HepG2 (cell line): ENCODE data around the gene MCF2L. TPM values are rescaled to one million over a fixed set of nuclear protein-coding genes. Genes with fewer than 3 reads are reported as not detected.

Experiments used
- ATAC-seq: fragments of 200-7000 bp; cut with Tn5 transposase; 3 replicates; pipeline ENCODE4 v1.9.1; 2020; ENCODE audit warnings: mild to moderate bottlenecking, moderate library complexity
- BruUV-seq: library from RNA; stranded (reverse); fragments of 400-500 nt; replicated peaks from 2 replicates; lab custom pipeline; 2021; lab: Mats Ljungman, UMichigan
- CTCF ChIA-PET: fragments of 300-600 bp; formaldehyde crosslinking; extraction: SDS; loops from one replicate; lab custom pipeline; 2021; ENCODE audit warnings: low total read pairs, inconsistent platforms, low intra/inter-chr PET ratio; lab: Yijun Ruan, JAX
- POLR2A ChIA-PET: fragments of 350-600 bp; sonication (Branson Sonifier 250); formaldehyde crosslinking; loops from one replicate; lab custom pipeline; 2020; ENCODE audit warnings: antibody characterized with exemption, inconsistent platforms; lab: Yijun Ruan, JAX
- DNase-seq: peaks from one replicate; pipeline ENCODE4 v3.0.0-alpha.2; 2015; ENCODE audit warnings: low spot score
- FAIRE-seq: peaks from 3 replicates; lab custom pipeline; 2011; peaks lifted over from hg19 to GRCh38; lab: Jason Lieb, UNC
- H2AFZ ChIP-seq: one replicate; pipeline ENCODE4 v1.6.1; 2011; ENCODE audit warnings: low read length, inconsistent platforms
- H3K27ac ChIP-seq: fragments of 300-600 bp; 3 replicates; pipeline ENCODE4 v1.8.0; 2011; ENCODE audit warnings: mixed run types, mild to moderate bottlenecking, mixed read lengths, low read length, inconsistent platforms; ENCODE audit not compliant: insufficient read depth; ENCODE audit errors: extremely low read length
- H3K27me3 ChIP-seq, 2 experiments: fragments of 200-600 bp in 1 of 2; 2 replicates in 1 of 2; 3 replicates in 1 of 2; pipeline versions ENCODE4 v1.6.0 to v1.8.0; 2011; ENCODE audit warnings: low read length in 2 of 2, mild to moderate bottlenecking in 2 of 2, moderate library complexity in 2 of 2, inconsistent platforms in 1 of 2; ENCODE audit not compliant: insufficient read depth in 2 of 2, control insufficient read depth in 1 of 2
- H3K36me3 ChIP-seq, 2 experiments: fragments of 200-600 bp in 1 of 2; replicated peaks in 1 of 2; 2 replicates in 1 of 2; 3 replicates in 1 of 2; pipeline versions ENCODE4 v1.5.1 to v1.8.0; 2011; ENCODE audit warnings: low read length in 2 of 2, inconsistent platforms in 1 of 2; ENCODE audit not compliant: insufficient read depth in 2 of 2, control insufficient read depth in 1 of 2
- H3K4me1 ChIP-seq: 2 replicates; pipeline ENCODE4 v1.5.1; 2012; ENCODE audit warnings: low read length, inconsistent platforms; ENCODE audit not compliant: insufficient read depth
- H3K4me2 ChIP-seq: 2 replicates; pipeline ENCODE4 v1.6.0; 2011; ENCODE audit warnings: low read depth, low read length, inconsistent platforms
- H3K4me3 ChIP-seq, 3 experiments: fragments of 200-600 bp in 1 of 3; sonication (generic), shearing (Covaris generic) in 1 of 3; replicated peaks in 1 of 3; 2 replicates each; pipeline ENCODE4 v1.5.1; 2011 to 2016; ENCODE audit warnings: low read length in 3 of 3, inconsistent platforms in 2 of 3, low read depth in 2 of 3, mild to moderate bottlenecking in 2 of 3, control low read depth in 1 of 3, mixed read lengths in 1 of 3; ENCODE audit not compliant: insufficient read depth in 1 of 3
- H3K79me2 ChIP-seq: one replicate; pipeline ENCODE4 v1.6.1; 2011; ENCODE audit warnings: low read length, inconsistent platforms; ENCODE audit not compliant: insufficient read depth
- H3K9ac ChIP-seq: 2 replicates; pipeline ENCODE4 v1.6.0; 2011; ENCODE audit warnings: mild to moderate bottlenecking, low read depth, low read length, inconsistent platforms; ENCODE audit not compliant: insufficient read depth
- H3K9me3 ChIP-seq: 2 replicates; pipeline ENCODE4 v1.5.1; 2012; ENCODE audit warnings: mild to moderate bottlenecking, low read length
- H4K20me1 ChIP-seq: 2 replicates; pipeline ENCODE4 v1.6.0; 2011; ENCODE audit warnings: inconsistent platforms, mild to moderate bottlenecking, low read length, moderate library complexity; ENCODE audit not compliant: insufficient read depth
- DBP ChIP-seq: sonication (generic); formaldehyde crosslinking; IDR thresholded peaks from 2 replicates; pipeline ENCODE4 v1.4.0; 2020; ENCODE audit warnings: missing genetic modification reagents; ENCODE audit errors: not compliant biosample characterization
- GLMP ChIP-seq: sonication (generic); formaldehyde crosslinking; IDR thresholded peaks from 2 replicates; pipeline ENCODE4 v1.9.0; 2021; ENCODE audit warnings: missing genetic modification reagents, mild to moderate bottlenecking, borderline replicate concordance
- GMEB2 ChIP-seq: IDR thresholded peaks from 2 replicates; pipeline ENCODE4 v1.6.1; 2016; ENCODE audit warnings: missing biosample characterization, missing genetic modification reagents, low read depth
- SP2 ChIP-seq: sonication (generic); formaldehyde crosslinking; IDR thresholded peaks from 2 replicates; pipeline ENCODE4 v1.5.1; 2020; ENCODE audit warnings: mild to moderate bottlenecking, missing genetic modification reagents
- ZNF562 ChIP-seq: sonication (generic); formaldehyde crosslinking; IDR thresholded peaks from 2 replicates; pipeline ENCODE4 v1.8.0; 2022; ENCODE audit warnings: missing genetic modification reagents, borderline replicate concordance
- WGBS: methylation state at CpG from one replicate; pipeline ENCODE4 v1.1.6; 2017; ENCODE audit warnings: low lambda C conversion rate; 5-methylcytosine and 5-hydroxymethylcytosine counted together
- in situ Hi-C: cut with HindIII; loops from 2 replicates; pipeline ENCODE4 v1.10.0; 2017; ENCODE audit warnings: low pct_unique_long_range_greater_than_20kb; ENCODE audit not compliant: extremely low pct_ligation_motif_present
- intact Hi-C: fragments of 100-400 bp; cut with micrococcal nuclease; formaldehyde crosslinking; loops from one replicate; pipeline ENCODE4 v1.10.0; 2022; ENCODE audit not compliant: unreplicated experiment
- polyA plus RNA-seq, 8 experiments: library from polyadenylated mRNA; depleted of rRNA in 3 of 8; stranded (reverse) in 7 of 8; unstranded in 1 of 8; fragments of >200 nt; fragmentation: Illumina TruSeq in 4 of 8; extraction: Trizol in 4 of 8; gene quantifications; 2 replicates each; pipeline versions ENCODE4 v1.2.1 to v1.2.3, GENCODE V29; 2011 to 2016; ENCODE audit warnings: low read depth in 4 of 8, missing spikeins in 1 of 8, mixed read lengths in 1 of 8; ENCODE audit not compliant: insufficient read depth in 1 of 8
- total RNA-seq, 5 experiments: library from RNA; depleted of rRNA; stranded (reverse); fragments of >200 nt; fragmentation: Illumina TruSeq; extraction: Trizol; gene quantifications; 2 replicates each; pipeline ENCODE4 v1.2.3, GENCODE V29; 2016; ENCODE audit warnings: low read depth in 1 of 5

The MCF2L gene
- total and polyA plus RNA-seq, 2 of the 13 experiments (the other 11 are each of a cell fraction or from before 2014, with no cell fraction given) = 19.4 to 28.4 TPM

DNA sequence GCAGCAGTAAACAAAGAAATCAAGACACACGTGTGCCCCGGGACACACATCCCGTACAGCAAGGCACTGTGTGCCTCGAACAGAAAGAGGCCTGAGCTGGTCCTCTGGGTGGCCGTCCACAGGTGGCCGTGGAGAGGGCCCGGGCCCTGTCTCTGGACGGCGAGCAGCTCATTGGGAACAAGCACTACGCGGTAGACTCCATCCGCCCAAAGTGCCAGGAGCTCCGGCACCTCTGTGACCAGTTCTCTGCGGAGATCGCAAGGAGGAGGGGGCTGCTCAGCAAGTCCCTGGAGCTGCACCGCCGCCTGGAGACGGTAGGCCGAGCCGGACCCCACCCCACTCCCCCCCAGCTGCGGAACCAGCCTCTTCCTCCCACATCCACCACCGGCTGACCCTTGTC, 105.9 kb downstream of the MCF2L start:
- Histone ChIP-seq H3K4me2 (no peak overlapping the region), H3K4me1 (no peaks in the 10 kb centered on the region), H3K27me3 (no peaks in the 10 kb centered on the region), H4K20me1 (no peaks in the 10 kb centered on the region), H3K9ac (no peak overlapping the region), H3K36me3 (peaks cover 19 to 69% of the 10 kb centered on the region in 2 experiments; a peak in 4 of 5 replicates), H3K27ac (no peak overlapping the region), H3K9me3 (no peaks in the 10 kb centered on the region), H3K4me3 (no peak overlapping the region), H2AFZ (no peak overlapping the region), H3K79me2 (no peaks in the 10 kb centered on the region)
- BruUV-seq = no TSS peak
- CTCF ChIA-PET = no interaction called here
- TF ChIP-seq SP2 (CRISPR knock-in tag) (no peak), DBP (CRISPR knock-in tag) (no peak), GLMP (CRISPR knock-in tag) (no peak), GMEB2 (no peak), ZNF562 (CRISPR knock-in tag) (no peak)
- WGBS = 97% methylated on average over 9 of the region's 22 CpGs
- FAIRE-seq = no peak
- no peak for ATAC-seq
- POLR2A ChIA-PET = no interaction called here
- no peak for DNase-seq
- intact Hi-C loops (no loop called here), in situ Hi-C loops (no loop called here)
